ENCODE measurements around the gene DAO.
"Not testable (repeated sequence)": the region's sequence is repeated elsewhere in the genome, so short reads cannot be mapped to it uniquely, and the experiment has no call there.

The DAO gene

DNA sequence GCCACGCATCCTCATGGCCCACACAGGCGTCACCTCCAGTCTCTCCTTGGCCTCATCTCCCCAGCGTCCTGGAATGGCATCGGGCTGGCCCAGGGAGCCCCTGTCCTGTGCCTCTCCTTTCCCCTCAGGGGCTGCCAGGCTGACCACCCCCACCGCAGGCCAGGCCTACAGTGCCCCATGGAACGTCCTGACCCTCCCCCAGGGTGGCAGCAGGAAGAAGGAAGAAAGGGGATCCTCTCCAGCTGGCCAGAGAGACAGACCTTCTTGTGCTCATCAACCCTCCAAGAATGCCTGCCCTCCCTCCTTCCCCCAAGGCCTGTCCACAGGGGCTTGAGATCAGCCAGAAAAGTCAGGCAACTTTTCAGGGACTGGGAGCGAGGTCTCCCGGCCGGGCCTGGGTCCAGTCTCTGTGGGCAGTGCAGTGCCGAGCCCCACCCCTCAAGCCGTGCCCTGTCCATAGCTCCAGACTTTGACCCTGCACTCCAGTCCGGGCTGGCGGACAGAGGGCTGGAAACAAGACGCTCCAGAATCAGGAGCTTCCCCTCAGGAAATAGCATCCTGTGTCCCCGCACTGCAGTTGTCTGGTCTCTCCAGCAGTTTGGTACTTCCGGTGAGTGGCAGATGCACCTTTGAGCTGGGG is at the start of gene DAO:
DAO (plus strand) TSS at position 478 of the 640 bp plus-strand sequence. CDS start 4,915 bp downstream, outside the sequence.
- DNase-seq (ENCODE audit: low read depth) = no peak

- DNase-seq (ENCODE audit: low read depth) = no peak
Measured at GRCh38 chr12:108831309-108831991, 48.4 kb upstream of the DAO start.

DNA sequence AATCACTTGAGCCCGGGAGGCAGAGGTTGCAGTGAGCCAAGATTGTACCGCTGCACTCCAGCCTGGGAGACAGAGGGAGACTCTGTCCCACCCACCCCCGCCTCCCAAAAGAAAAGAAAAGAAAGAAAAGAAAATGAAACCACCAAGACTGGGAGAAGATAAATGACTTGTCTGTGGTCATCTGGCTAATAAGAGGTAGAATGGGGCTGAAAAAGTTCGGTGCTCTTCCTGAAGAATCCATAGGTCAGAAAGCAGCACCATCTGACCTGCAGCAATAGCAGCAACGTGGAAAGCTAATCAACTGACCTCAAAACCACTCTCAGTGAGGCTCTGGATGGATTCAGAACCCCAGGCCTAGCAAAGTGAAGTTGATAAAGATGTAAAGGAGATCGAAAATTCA is 47.7 kb upstream of the DAO start:
- no peak for DNase-seq (ENCODE audit: low read depth)

DNA sequence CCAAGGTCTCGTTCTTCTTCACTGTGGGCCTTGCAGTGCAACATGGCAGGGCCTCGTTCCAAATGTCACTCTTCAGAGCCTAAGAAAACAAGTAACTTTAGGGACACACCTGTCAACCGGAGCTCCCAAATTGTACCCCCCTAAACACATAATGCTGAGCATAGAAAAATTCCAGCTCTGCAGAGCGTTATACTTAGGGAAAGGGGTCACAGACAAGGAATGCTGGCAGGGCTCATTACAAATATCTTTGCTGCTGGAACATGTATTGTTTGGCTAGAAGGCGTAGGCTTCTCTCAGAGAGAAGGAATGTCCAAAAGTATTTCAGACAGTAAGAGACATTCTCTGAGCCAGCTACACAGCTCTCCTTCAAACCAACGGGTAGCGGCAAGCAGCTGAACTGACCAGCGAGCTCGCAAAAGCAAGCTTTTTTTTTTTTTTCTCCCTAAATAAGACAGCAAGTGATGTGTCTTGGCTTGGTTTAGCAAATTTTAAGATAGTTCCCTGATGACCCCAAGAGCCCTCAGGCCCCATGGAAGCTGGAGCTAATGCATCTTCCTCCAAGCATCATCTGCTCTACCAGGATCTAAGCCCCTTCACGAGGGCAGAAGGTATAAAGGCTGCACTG is 47.0 kb upstream of the DAO start:
- no peak for DNase-seq (ENCODE audit: low read depth)

DNA sequence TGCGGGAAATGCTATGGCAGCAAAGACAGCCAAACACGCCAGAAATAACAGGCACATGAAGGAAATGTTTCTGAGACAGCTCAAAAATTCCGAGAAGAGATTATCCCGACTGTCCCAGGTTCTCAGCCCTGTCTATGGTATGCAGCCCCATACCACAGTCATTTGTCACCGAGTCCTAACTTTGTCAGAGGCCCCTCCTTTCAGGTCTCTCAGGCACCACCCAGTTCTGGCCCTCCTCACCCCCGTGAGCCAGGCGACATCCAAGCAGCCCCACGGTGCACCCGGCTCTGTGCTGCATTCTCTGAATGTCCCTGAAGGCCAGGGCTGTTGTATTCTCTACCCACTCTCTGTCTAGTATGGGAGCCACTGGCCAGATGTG is 46.5 kb upstream of the DAO start:
- DNase-seq (ENCODE audit: low read depth) = no peak

DNA sequence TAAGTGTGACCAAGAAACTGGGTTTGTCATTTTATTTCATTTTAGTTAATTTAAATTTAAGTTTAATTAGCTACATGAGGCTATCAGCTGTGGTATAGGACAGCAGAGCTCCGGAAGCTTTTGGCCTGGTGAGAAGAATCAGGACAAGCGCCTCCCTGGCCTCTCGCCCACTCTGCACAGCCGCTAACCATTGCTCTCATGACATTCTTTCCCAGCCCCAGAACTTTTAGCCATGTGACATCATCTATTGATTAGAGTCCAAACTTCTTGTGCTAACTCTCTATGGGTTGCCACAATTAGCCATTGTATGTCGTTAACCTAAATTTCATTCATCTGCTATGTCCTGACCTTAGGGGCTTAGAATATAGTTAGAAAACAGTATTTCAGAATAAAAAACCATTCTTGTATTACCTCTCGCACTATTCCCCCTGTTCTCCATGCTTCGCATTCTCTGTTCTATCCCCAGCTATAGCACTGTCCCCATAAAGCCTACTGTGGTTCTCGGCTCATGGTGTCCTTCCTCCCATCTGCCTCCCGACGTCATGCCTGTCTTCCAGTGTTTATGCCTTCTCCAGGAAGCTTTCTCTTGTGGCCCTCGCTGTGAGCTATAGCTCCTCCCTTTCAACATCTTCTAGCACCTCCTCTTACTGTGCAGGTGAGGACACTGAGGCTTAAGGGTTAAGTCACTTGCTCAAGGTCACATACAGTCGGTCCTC is 46.0 kb upstream of the DAO start:
- no peak for DNase-seq (ENCODE audit: low read depth)

DNA sequence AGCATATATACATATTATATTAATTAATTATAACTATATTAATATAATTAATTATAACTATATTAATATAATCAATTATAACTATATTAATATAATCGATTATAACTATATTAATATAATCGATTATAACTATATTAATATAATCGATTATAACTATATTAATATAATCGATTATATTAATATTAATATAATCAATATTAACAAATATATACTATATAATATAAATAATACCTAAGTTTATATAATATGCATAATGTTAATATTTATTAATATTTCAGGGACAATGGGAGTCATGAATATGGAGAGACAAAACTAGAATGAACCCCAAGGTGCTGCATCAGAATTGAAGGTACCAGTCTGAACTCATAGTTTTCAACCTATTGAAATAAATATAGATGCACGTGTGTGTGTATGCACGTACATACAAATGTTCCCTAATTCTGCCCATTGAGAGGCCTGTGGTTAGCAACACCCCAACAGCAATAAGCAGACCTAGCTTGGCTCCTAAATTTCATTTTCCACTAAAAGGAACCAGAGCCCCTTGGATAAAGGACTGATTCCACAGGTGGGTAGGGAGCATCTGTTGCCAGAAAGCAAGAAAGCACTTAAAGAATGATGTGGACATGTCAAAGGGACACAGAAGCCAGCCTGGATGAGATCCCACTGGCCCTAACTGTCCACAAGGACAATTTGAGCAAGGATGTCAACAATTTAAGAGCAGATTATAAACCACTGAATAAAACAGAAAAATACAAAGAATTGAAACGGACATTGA is 43.8 kb upstream of the DAO start:
- no peak for DNase-seq (ENCODE audit: low read depth)

DNA sequence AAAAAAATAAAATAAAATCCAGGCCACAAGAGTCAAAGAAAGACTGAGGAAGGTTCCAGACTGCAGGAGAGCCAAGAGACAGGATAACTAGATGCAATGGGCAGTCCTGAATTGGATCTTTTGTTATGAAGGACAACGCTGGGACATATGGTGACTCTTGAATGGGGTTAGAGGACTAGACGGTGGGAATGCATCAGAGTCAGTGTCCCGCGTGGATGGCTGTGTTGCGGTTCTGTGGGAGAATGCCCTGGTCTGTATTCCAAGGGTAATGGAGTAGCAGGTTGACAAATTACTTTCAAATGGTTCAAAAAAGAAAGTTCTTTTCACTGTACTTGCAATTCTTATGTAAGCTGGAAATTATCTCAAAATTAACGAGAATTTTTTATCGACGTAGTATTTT is 42.7 kb upstream of the DAO start:
- no peak for DNase-seq (ENCODE audit: low read depth)

DNA sequence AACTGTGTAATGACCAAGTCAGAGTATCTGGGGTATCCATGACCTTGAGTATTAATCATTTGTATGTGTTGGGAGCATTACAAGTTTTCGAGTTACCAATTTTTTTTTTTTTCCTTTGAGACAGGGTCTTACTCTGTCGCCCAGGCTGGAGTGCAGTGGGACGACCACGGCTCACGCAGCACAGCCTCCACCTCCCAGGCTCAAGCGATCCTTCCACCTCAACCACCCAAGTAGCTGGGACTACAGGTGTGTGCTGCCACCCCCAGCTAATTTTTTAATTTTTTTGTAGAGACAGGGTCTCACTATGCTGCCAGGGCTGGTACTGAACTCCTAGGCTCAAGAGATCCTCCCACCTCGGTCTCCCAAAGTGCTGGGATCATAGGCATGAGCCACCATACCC is 42.2 kb upstream of the DAO start:
- no peak for DNase-seq (ENCODE audit: low read depth)

DNA sequence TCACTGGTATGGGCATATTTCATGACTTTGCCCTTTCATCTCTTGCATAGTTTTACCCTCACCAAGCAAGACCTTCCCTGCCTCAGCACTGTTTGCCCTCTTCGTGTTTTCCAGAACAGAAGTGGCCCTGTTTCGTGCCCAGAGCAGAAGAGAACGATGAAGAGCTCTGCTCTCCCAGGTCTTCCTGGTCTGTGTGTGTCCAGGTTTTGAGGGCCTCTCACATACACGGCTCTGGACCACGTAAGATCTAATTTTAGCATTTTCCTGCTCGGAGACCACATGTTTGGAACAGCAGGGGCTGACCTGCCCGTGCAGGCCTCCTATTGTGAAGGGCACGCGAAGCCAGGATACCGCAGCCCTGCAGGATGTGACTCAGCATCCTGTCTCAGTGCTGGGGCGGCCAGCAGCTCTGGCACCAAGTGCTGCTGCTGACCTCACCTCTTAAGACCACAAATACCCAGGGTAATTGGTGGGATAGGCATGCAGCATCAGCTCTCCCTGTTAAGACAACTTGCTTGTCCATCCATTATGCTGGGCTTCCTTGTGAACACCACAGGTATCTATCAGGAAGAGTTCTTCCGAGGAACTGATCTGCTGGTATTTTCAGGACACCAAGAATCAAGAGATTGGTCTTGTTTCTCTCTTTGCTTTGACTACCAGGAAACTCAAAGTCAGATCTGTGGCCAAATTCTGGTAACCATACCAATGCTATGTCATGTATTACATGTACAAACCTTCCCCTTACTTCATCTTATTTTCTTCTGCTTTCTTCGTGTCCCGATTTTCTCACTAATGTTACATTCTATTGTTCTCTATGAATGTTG is 41.5 kb upstream of the DAO start:
- DNase-seq (ENCODE audit: low read depth) = peak; percentile 88

- DNase-seq (ENCODE audit: low read depth) = no peak
Measured at GRCh38 chr12:108839018-108839889, 40.6 kb upstream of the DAO start.

- DNase-seq (ENCODE audit: low read depth) = no peak
Measured at GRCh38 chr12:108839890-108840230, 40.0 kb upstream of the DAO start.

DNA sequence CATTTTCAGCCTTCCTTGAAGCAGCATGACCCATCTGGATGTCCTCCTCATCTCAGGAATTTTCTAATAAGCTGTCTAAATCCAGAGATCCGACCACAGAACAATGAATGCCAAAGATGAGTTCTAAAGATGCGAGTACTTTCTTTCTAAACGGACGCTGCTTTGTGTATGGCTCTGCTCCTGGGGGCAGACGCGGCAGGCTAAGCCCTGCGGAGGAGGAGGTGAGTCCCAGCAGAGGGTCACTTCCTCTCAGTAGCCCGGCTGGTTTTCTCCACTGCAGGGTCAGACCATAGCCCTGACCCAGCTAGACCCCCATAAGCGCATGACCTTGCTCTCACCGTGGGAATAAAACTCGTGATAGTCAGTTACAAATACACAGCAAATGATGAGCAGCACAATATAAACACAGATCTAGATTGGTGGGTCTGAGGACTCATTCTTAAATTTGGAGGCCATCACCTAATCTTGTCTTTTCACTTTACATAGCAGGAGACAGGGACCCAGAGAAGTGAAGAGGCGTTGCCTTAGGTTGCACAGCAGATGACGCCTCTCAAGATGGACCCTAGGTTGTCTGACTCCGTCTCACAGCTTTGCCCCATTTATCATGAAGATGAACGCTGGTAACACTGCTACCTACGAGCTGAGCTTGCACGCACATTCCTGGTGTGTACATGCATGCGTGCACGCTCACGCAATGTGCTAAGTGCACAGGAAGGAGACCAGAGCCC is 39.1 kb upstream of the DAO start:
- no peak for DNase-seq (ENCODE audit: low read depth)

DNA sequence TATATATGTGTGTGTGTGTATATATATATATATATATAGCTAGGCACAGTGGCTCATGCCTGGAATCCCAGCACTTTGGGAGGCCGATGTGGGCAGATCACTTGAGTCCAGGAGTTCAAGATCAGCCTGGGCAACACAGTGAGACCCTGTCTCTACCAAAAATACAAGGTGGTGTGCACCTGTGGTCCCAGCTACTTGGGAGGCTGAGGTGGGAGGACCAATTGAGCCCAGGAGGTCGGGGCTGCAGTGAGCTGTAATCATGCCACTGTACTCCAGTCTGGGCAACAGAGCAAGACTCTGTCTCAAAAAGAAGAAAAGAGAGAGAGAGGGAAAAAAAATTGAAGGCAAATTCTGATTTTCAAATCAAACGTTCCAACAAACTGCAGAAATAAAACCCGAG is 38.1 kb upstream of the DAO start:
- not testable (repeated sequence) for DNase-seq (ENCODE audit: low read depth)

- no peak for DNase-seq (ENCODE audit: low read depth)
Measured at GRCh38 chr12:108842361-108842760, 37.5 kb upstream of the DAO start.

GRCh38 chr12:108843187-108843586 is 36.7 kb upstream of the DAO start:
- DNase-seq (ENCODE audit: low read depth) = no peak

DNA sequence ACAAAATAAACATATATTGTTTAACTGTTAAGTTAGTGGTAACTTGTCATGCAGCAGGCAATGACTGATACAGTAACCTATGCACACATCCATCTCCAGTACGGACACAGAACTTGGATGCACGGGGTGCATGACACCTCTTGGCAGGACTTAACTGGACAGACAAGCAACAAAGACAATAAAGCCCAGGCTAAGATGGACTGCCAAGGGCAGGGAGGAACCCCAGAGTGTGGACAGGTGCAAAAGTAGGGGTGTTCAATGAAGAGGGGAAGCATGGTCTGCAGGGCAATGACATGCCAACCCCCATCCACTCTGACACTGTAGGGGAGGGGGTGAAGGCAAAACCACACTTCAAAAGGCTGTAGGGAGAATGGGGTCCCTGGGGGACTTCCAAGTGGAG is 34.2 kb upstream of the DAO start:
- no peak for DNase-seq (ENCODE audit: low read depth)

DNA sequence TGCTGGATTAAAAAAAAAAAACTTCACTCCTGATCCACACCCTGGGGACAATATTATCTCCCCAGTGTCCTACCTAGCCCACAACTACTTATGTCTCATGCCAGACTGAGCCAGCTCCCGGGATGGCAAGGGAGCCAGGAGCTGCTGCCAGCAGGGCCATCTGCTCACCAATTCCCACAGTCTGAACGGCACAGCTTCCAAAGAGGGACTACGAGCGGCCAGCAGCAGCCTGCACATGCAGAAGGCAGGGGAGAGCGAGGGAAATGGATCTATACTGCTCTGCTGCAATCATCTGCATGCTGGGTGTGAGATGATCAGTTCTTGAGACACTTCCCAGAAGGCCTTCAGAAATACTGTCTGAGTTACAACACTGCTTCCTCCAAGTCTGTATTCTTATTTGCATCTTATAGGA is 33.6 kb upstream of the DAO start:
- DNase-seq (ENCODE audit: low read depth) = no peak

DNA sequence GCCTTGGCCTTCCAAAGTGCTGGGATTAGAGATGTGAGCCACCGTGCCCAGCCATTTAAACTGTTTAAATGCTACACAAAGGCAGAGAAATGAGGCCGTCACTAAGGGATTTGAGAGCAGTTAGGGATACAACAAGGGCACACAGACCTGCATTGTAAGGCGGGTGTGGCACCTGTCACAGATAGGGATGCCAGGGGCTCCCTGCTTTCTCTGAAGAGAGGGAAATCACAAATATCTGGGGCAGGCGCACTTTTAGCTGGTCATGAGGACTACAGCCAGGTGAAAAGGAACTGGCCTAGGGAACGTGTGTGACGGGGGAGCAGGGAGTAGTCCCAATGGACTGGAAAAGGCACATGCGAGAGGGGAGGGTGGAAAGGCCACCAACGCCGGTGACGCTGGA is 32.2 kb upstream of the DAO start:
- DNase-seq (ENCODE audit: low read depth) = no peak

GRCh38 chr12:108849660-108850059 is 30.2 kb upstream of the DAO start:
- DNase-seq (ENCODE audit: low read depth) = no peak

Measured in CMK (cell line).